ENCODE results near the gene TMEM126B.
"Not testable (repeated sequence)": the region's sequence is repeated elsewhere in the genome, so short reads cannot be mapped to it uniquely, and the experiment has no call there.

Gene TMEM126B

GRCh38 chr11:85627998-85628770 lies at the start of gene TMEM126B:
Gene TMEM126B, plus strand, starts transcription at chr11:85628593. Its CDS starts 15 bp downstream, at chr11:85628608.
- ATAC-seq (replicated peaks) (peak; percentile 97 to 99), DNase-seq (peak; percentile 93)
- peaks cover 10 to 18% of the 10 kb centered on the region in 2 donors for H3K4me1 Mint-ChIP-seq
- H3K4me3 Mint-ChIP-seq = peak within 1 kb of the TSS; percentile 96 to 98
- H3K36me3 Mint-ChIP-seq = no peaks in the 10 kb centered on the region
- no peaks in the 10 kb centered on the region for H3K27me3 Mint-ChIP-seq
- H3K9me3 Mint-ChIP-seq = no peaks in the 10 kb centered on the region
- H3K27ac Mint-ChIP-seq = peak within 1 kb of the TSS; percentile 95

GRCh38 chr11:85582111-85582510 lies 46.3 kb upstream of the TMEM126B start:
- Mint-ChIP-seq H3K27ac (no peak overlapping the region), H3K36me3 (no peaks in the 10 kb centered on the region), H3K9me3 (peaks cover 0 to 8% of the 10 kb centered on the region in 2 donors), H3K4me3 (no peak overlapping the region), H3K27me3 (peaks cover 5% of the 10 kb centered on the region in 2 donors), H3K4me1 (no peaks in the 10 kb centered on the region)
- ATAC-seq (replicated peaks) (peak; percentile 49 to 57), DNase-seq (no peak)

- H3K36me3 Mint-ChIP-seq = peaks cover 4 to 12% of the 10 kb centered on the region in 2 donors
- peaks cover 20 to 23% of the 10 kb centered on the region in 2 donors for H3K27me3 Mint-ChIP-seq
- ATAC-seq (replicated peaks) = no peak
- H3K27ac Mint-ChIP-seq = no peak overlapping the region
- peaks cover 3 to 13% of the 10 kb centered on the region in 2 donors for H3K9me3 Mint-ChIP-seq
- H3K4me3 Mint-ChIP-seq = no peak overlapping the region
- no peak for DNase-seq
- no peaks in the 10 kb centered on the region for H3K4me1 Mint-ChIP-seq
Measured at GRCh38 chr11:85589373-85589772, 39.0 kb upstream of the TMEM126B start.

- no peak overlapping the region for H3K27ac Mint-ChIP-seq
- H3K9me3 Mint-ChIP-seq = peaks cover 3 to 12% of the 10 kb centered on the region in 2 donors
- peak; percentile 60 to 69 for ATAC-seq (replicated peaks)
Measured at GRCh38 chr11:85590848-85591483, 37.4 kb upstream of the TMEM126B start.

GRCh38 chr11:85595285-85595884 lies 33.0 kb upstream of the TMEM126B start:
- no peak overlapping the region for H3K27ac Mint-ChIP-seq
- H3K4me3 Mint-ChIP-seq = no peak overlapping the region
- no peak for DNase-seq
- peaks cover 0 to 5% of the 10 kb centered on the region in 2 donors for H3K27me3 Mint-ChIP-seq
- no peaks in the 10 kb centered on the region for H3K36me3 Mint-ChIP-seq
- H3K4me1 Mint-ChIP-seq = no peaks in the 10 kb centered on the region
- ATAC-seq (replicated peaks) = peak; percentile 52 to 59
- no peaks in the 10 kb centered on the region for H3K9me3 Mint-ChIP-seq

More at GRCh38 chr11:85590848-85591483, 37.4 kb upstream of the TMEM126B start:
- no peak for DNase-seq
- Mint-ChIP-seq H3K27me3 (peaks cover 16 to 23% of the 10 kb centered on the region in 2 donors), H3K4me3 (no peak overlapping the region), H3K36me3 (peaks cover 4 to 12% of the 10 kb centered on the region in 2 donors), H3K4me1 (no peaks in the 10 kb centered on the region)

GRCh38 chr11:85596886-85597285 lies 31.5 kb upstream of the TMEM126B start:
- ATAC-seq (replicated peaks) = no peak
- DNase-seq = no peak
- peaks cover 0 to 1% of the 10 kb centered on the region in 2 donors for H3K27me3 Mint-ChIP-seq
- no peak overlapping the region for H3K4me3 Mint-ChIP-seq
- no peaks in the 10 kb centered on the region for H3K36me3 Mint-ChIP-seq
- H3K9me3 Mint-ChIP-seq = no peaks in the 10 kb centered on the region
- no peaks in the 10 kb centered on the region for H3K4me1 Mint-ChIP-seq
- H3K27ac Mint-ChIP-seq = no peak overlapping the region

- Mint-ChIP-seq H3K27ac (no peak overlapping the region), H3K9me3 (no peaks in the 10 kb centered on the region), H3K27me3 (no peaks in the 10 kb centered on the region), H3K4me3 (no peak overlapping the region), H3K4me1 (no peaks in the 10 kb centered on the region), H3K36me3 (no peaks in the 10 kb centered on the region)
- ATAC-seq (replicated peaks) = no peak
- DNase-seq = no peak
Measured at GRCh38 chr11:85599083-85599482, 29.3 kb upstream of the TMEM126B start.

GRCh38 chr11:85602526-85603213 lies 25.7 kb upstream of the TMEM126B start:
- ATAC-seq (replicated peaks) (no peak), DNase-seq (no peak)
- no peaks in the 10 kb centered on the region for H3K4me1 Mint-ChIP-seq
- no peaks in the 10 kb centered on the region for H3K27me3 Mint-ChIP-seq
- H3K36me3 Mint-ChIP-seq = peaks cover 0 to 4% of the 10 kb centered on the region in 2 donors
- H3K9me3 Mint-ChIP-seq = no peaks in the 10 kb centered on the region
- H3K27ac Mint-ChIP-seq = no peak overlapping the region
- no peak overlapping the region for H3K4me3 Mint-ChIP-seq

- no peak for ATAC-seq (replicated peaks)
- H3K4me3 Mint-ChIP-seq = no peak overlapping the region
- H3K36me3 Mint-ChIP-seq = peaks cover 0 to 4% of the 10 kb centered on the region in 2 donors
- H3K9me3 Mint-ChIP-seq = no peaks in the 10 kb centered on the region
- no peaks in the 10 kb centered on the region for H3K27me3 Mint-ChIP-seq
- no peaks in the 10 kb centered on the region for H3K4me1 Mint-ChIP-seq
- no peak for DNase-seq
- no peak overlapping the region for H3K27ac Mint-ChIP-seq
Measured at GRCh38 chr11:85603220-85603619, 25.2 kb upstream of the TMEM126B start.

- H3K4me3 Mint-ChIP-seq; H3K4me1 Mint-ChIP-seq; ATAC-seq (replicated peaks); H3K27ac Mint-ChIP-seq; H3K9me3 Mint-ChIP-seq; H3K36me3 Mint-ChIP-seq; DNase-seq; H3K27me3 Mint-ChIP-seq: not testable (repeated sequence)
Measured at GRCh38 chr11:85606237-85606636, 22.2 kb upstream of the TMEM126B start.

- ATAC-seq (replicated peaks); H3K27ac Mint-ChIP-seq; H3K9me3 Mint-ChIP-seq; H3K4me1 Mint-ChIP-seq; H3K27me3 Mint-ChIP-seq; H3K36me3 Mint-ChIP-seq; H3K4me3 Mint-ChIP-seq; DNase-seq: not testable (repeated sequence)
Measured at GRCh38 chr11:85608621-85609020, 19.8 kb upstream of the TMEM126B start.

- H3K4me3 Mint-ChIP-seq; H3K9me3 Mint-ChIP-seq; H3K4me1 Mint-ChIP-seq; ATAC-seq (replicated peaks); H3K36me3 Mint-ChIP-seq; H3K27me3 Mint-ChIP-seq; DNase-seq; H3K27ac Mint-ChIP-seq: not testable (repeated sequence)
Measured at GRCh38 chr11:85609286-85609685, 19.1 kb upstream of the TMEM126B start.

GRCh38 chr11:85611643-85612042 lies 16.8 kb upstream of the TMEM126B start:
- H3K4me1 Mint-ChIP-seq; H3K27ac Mint-ChIP-seq; H3K36me3 Mint-ChIP-seq; H3K27me3 Mint-ChIP-seq; H3K9me3 Mint-ChIP-seq; H3K4me3 Mint-ChIP-seq; DNase-seq; ATAC-seq (replicated peaks): not testable (repeated sequence)

- H3K4me1 Mint-ChIP-seq = no peaks in the 10 kb centered on the region
- ATAC-seq (replicated peaks) = no peak
- H3K9me3 Mint-ChIP-seq = no peaks in the 10 kb centered on the region
- H3K36me3 Mint-ChIP-seq = peaks cover 0 to 6% of the 10 kb centered on the region in 2 donors
- H3K27ac Mint-ChIP-seq = no peak overlapping the region
- peaks cover 0 to 5% of the 10 kb centered on the region in 2 donors for H3K27me3 Mint-ChIP-seq
- H3K4me3 Mint-ChIP-seq = no peak overlapping the region
- DNase-seq = no peak
Measured at GRCh38 chr11:85619499-85619898, 8.9 kb upstream of the TMEM126B start.
